PFSK-1 (cell line): Measurements from ENCODE around the gene DNAJB14.

Source experiments
- FOXP2 ChIP-seq: optimal IDR thresholded peaks from 2 replicates; pipeline ENCODE3; 2011; ENCODE audit warnings: borderline replicate concordance, control low read depth, inconsistent platforms; ENCODE audit not compliant: insufficient read depth; ENCODE audit errors: extremely low read length, extremely low read depth
- POLR2AphosphoS5 ChIP-seq: IDR thresholded peaks from 2 replicates; pipeline ENCODE4 v1.6.1; 2012; ENCODE audit warnings: low read depth, mild to moderate bottlenecking, control low read depth, low read length, moderate library complexity
- REST ChIP-seq, 2 experiments: IDR thresholded peaks; 2 replicates each; pipeline versions ENCODE4 v1.6.1 to v1.8.0; 2011 to 2012; ENCODE audit warnings: low read depth in 2 of 2, low read length in 2 of 2, control low read depth in 1 of 2, inconsistent platforms in 1 of 2, mild to moderate bottlenecking in 1 of 2, moderate library complexity in 1 of 2; ENCODE audit not compliant: insufficient read depth in 1 of 2
- SIN3A ChIP-seq: IDR thresholded peaks from 2 replicates; pipeline ENCODE4 v1.6.1; 2012; ENCODE audit warnings: mild to moderate bottlenecking, low read length, moderate library complexity, borderline replicate concordance; ENCODE audit not compliant: insufficient read depth
- TAF1 ChIP-seq: IDR thresholded peaks from 2 replicates; pipeline ENCODE4 v1.6.1; 2012; ENCODE audit warnings: low read length, control low read depth, borderline replicate concordance; ENCODE audit not compliant: insufficient read depth

Gene DNAJB14

GRCh38 chr4:99938243-99938753, 8.1 kb downstream of the DNAJB14 start:
- no peak for TF ChIP-seq POLR2AphosphoS5

GRCh38 chr4:99934891-99935290, 11.5 kb downstream of the DNAJB14 start:
- no peak for TF ChIP-seq FOXP2
- no peak for TF ChIP-seq REST (IDR thresholded peaks at IDR 0.05; ENCODE audit: insufficient read depth in 1 of 2, low read depth in 2 of 2, low read length in 2 of 2)
- TF ChIP-seq TAF1: no peak
- no peak for TF ChIP-seq POLR2AphosphoS5
- TF ChIP-seq SIN3A: no peak

- TF ChIP-seq FOXP2 (no peak), TAF1 (no peak), SIN3A (no peak), POLR2AphosphoS5 (no peak), REST (IDR thresholded peaks at IDR 0.05; ENCODE audit: insufficient read depth in 1 of 2, low read depth in 2 of 2, low read length in 2 of 2) (no peak)
Observed at GRCh38 chr4:99927566-99927965, 18.9 kb downstream of the DNAJB14 start.

GRCh38 chr4:99921174-99921573, 25.2 kb downstream of the DNAJB14 start:
- no peak for TF ChIP-seq POLR2AphosphoS5

GRCh38 chr4:99918656-99919055, 27.8 kb downstream of the DNAJB14 start:
- TF ChIP-seq TAF1: no peak
- no peak for TF ChIP-seq POLR2AphosphoS5
- no peak for TF ChIP-seq SIN3A
- no peak for TF ChIP-seq REST (IDR thresholded peaks at IDR 0.05; ENCODE audit: insufficient read depth in 1 of 2, low read depth in 2 of 2, low read length in 2 of 2)
- no peak for TF ChIP-seq FOXP2

GRCh38 chr4:99917575-99917974, 28.8 kb downstream of the DNAJB14 start:
- TF ChIP-seq REST (IDR thresholded peaks at IDR 0.05; ENCODE audit: insufficient read depth in 1 of 2, low read depth in 2 of 2, low read length in 2 of 2) (no peak), POLR2AphosphoS5 (no peak), SIN3A (no peak), TAF1 (no peak), FOXP2 (no peak)
